ENCODE data around the gene CDH22.

GRCh38 chr20:46177768-46178167 is 130.5 kb downstream of the CDH22 start:
- TF ChIP-seq EZH2 (IDR thresholded peaks at IDR 0.05; ENCODE audit: low read length, missing control alignments) (no peak), CTCF (conservative IDR thresholded peaks at IDR 0.05 in 1 of 2, IDR thresholded peaks at IDR 0.05 in 1 of 2; ENCODE audit: low read depth in 1 of 2, low read length in 2 of 2) (no peak)
